Measurements from ENCODE around the gene CEP290.

The CEP290 gene

GRCh38 chr12:88167384-88167783 lies 25.5 kb upstream of the CEP290 start:
- Histone ChIP-seq H3K36me3 (replicated peaks; ENCODE audit: low read depth, low read length) (peaks cover 26% of the 10 kb centered on the region), H3K4me3 (ENCODE audit: low read length) (no peak overlapping the region), H2AFZ (ENCODE audit: low read depth, low read length) (no peak overlapping the region)

GRCh38 chr12:88166179-88166578 lies 24.3 kb upstream of the CEP290 start:
- Histone ChIP-seq H3K27me3 (ENCODE audit: low read depth, low read length) (no peaks in the 10 kb centered on the region), H3K79me2 (ENCODE audit: low read length) (no peaks in the 10 kb centered on the region), H2AFZ (ENCODE audit: low read depth, low read length) (no peak overlapping the region), H3K4me2 (ENCODE audit: low read length) (no peak overlapping the region), H3K9ac (ENCODE audit: low read length) (no peak overlapping the region), H3K9me3 (ENCODE audit: insufficient read depth, low read length) (no peaks in the 10 kb centered on the region), H3K4me3 (ENCODE audit: low read length) (no peak overlapping the region), H3K4me1 (ENCODE audit: low read length) (no peaks in the 10 kb centered on the region), H4K20me1 (ENCODE audit: insufficient read depth, low read length) (no peaks in the 10 kb centered on the region), H3K36me3 (replicated peaks; ENCODE audit: low read depth, low read length) (peaks cover 26% of the 10 kb centered on the region), H3K27ac (ENCODE audit: low read length) (no peak overlapping the region)
- TF ChIP-seq CTCF (IDR thresholded peaks at IDR 0.05; ENCODE audit: low read depth, low read length) (no peak), EZH2phosphoT487 (IDR thresholded peaks at IDR 0.05; ENCODE audit: low read depth) (no peak)

More at GRCh38 chr12:88167384-88167783, 25.5 kb upstream of the CEP290 start:
- TF ChIP-seq CTCF (IDR thresholded peaks at IDR 0.05; ENCODE audit: low read depth, low read length): no peak
- no peak for TF ChIP-seq EZH2phosphoT487 (IDR thresholded peaks at IDR 0.05; ENCODE audit: low read depth)
- Histone ChIP-seq H4K20me1 (ENCODE audit: insufficient read depth, low read length) (no peaks in the 10 kb centered on the region), H3K79me2 (ENCODE audit: low read length) (no peaks in the 10 kb centered on the region), H3K4me1 (ENCODE audit: low read length) (no peaks in the 10 kb centered on the region), H3K27ac (ENCODE audit: low read length) (no peak overlapping the region), H3K27me3 (ENCODE audit: low read depth, low read length) (no peaks in the 10 kb centered on the region), H3K4me2 (ENCODE audit: low read length) (no peak overlapping the region), H3K9ac (ENCODE audit: low read length) (no peak overlapping the region), H3K9me3 (ENCODE audit: insufficient read depth, low read length) (no peaks in the 10 kb centered on the region)

GRCh38 chr12:88163371-88163770 lies 21.5 kb upstream of the CEP290 start:
- peaks cover 20% of the 10 kb centered on the region for H3K36me3 ChIP-seq (replicated peaks; ENCODE audit: low read depth, low read length)
- H3K27ac ChIP-seq (ENCODE audit: low read length): no peak overlapping the region

GRCh38 chr12:88156075-88156654 lies 14.3 kb upstream of the CEP290 start:
- TF ChIP-seq EZH2phosphoT487 (IDR thresholded peaks at IDR 0.05; ENCODE audit: low read depth) (no peak), CTCF (IDR thresholded peaks at IDR 0.05; ENCODE audit: low read depth, low read length) (no peak)
- H3K79me2 ChIP-seq (ENCODE audit: low read length): no peaks in the 10 kb centered on the region
- no peak overlapping the region for H3K4me2 ChIP-seq (ENCODE audit: low read length)

More at GRCh38 chr12:88163371-88163770, 21.5 kb upstream of the CEP290 start:
- Histone ChIP-seq H3K4me3 (ENCODE audit: low read length) (no peak overlapping the region), H3K79me2 (ENCODE audit: low read length) (no peaks in the 10 kb centered on the region), H3K9ac (ENCODE audit: low read length) (no peak overlapping the region), H3K9me3 (ENCODE audit: insufficient read depth, low read length) (no peaks in the 10 kb centered on the region), H2AFZ (ENCODE audit: low read depth, low read length) (no peak overlapping the region), H4K20me1 (ENCODE audit: insufficient read depth, low read length) (no peaks in the 10 kb centered on the region), H3K27me3 (ENCODE audit: low read depth, low read length) (no peaks in the 10 kb centered on the region), H3K4me2 (ENCODE audit: low read length) (no peak overlapping the region), H3K4me1 (ENCODE audit: low read length) (no peaks in the 10 kb centered on the region)
- TF ChIP-seq EZH2phosphoT487 (IDR thresholded peaks at IDR 0.05; ENCODE audit: low read depth): no peak
- TF ChIP-seq CTCF (IDR thresholded peaks at IDR 0.05; ENCODE audit: low read depth, low read length): no peak

More at GRCh38 chr12:88156075-88156654, 14.3 kb upstream of the CEP290 start:
- H3K4me3 ChIP-seq (ENCODE audit: low read length): no peak overlapping the region
- no peak overlapping the region for H3K27ac ChIP-seq (ENCODE audit: low read length)
- H4K20me1 ChIP-seq (ENCODE audit: insufficient read depth, low read length): no peaks in the 10 kb centered on the region
- H3K36me3 ChIP-seq (replicated peaks; ENCODE audit: low read depth, low read length): no peaks in the 10 kb centered on the region
- H3K9ac ChIP-seq (ENCODE audit: low read length): no peak overlapping the region
- no peak overlapping the region for H2AFZ ChIP-seq (ENCODE audit: low read depth, low read length)
- no peaks in the 10 kb centered on the region for H3K27me3 ChIP-seq (ENCODE audit: low read depth, low read length)
- peaks cover 6% of the 10 kb centered on the region for H3K4me1 ChIP-seq (ENCODE audit: low read length)
- H3K9me3 ChIP-seq (ENCODE audit: insufficient read depth, low read length): no peaks in the 10 kb centered on the region
